HG03135 (cell line): ENCODE results near the gene RASGRF2.
"Not testable (repeated sequence)": the region's sequence is repeated elsewhere in the genome, so short reads cannot be mapped to it uniquely, and the experiment has no call there.

Experiments used
- ATAC-seq: cut with Tn5 transposase; IDR thresholded peaks from one replicate; pipeline ENCODE4 v1.9.1; 2021; ENCODE audit warnings: mild to moderate bottlenecking, moderate library complexity; ENCODE audit not compliant: unreplicated experiment

Gene RASGRF2

GRCh38 chr5:81268521-81269196 is 308.5 kb downstream of the RASGRF2 start:
- ATAC-seq, result no peak

- no peak for ATAC-seq
Observed at GRCh38 chr5:81269751-81270393, 309.7 kb downstream of the RASGRF2 start.

- ATAC-seq, result not testable (repeated sequence)
Observed at GRCh38 chr5:81270394-81271027, 310.3 kb downstream of the RASGRF2 start.
